CD4-positive, alpha-beta T cell treated with Interleukin-4 for 4 hours (primary cell): ENCODE data around the gene TSPAN3.

Source experiments
- DNase-seq: peaks from one replicate; pipeline ENCODE4 v3.0.0-alpha.2; 2020

TSPAN3 gene

DNA sequence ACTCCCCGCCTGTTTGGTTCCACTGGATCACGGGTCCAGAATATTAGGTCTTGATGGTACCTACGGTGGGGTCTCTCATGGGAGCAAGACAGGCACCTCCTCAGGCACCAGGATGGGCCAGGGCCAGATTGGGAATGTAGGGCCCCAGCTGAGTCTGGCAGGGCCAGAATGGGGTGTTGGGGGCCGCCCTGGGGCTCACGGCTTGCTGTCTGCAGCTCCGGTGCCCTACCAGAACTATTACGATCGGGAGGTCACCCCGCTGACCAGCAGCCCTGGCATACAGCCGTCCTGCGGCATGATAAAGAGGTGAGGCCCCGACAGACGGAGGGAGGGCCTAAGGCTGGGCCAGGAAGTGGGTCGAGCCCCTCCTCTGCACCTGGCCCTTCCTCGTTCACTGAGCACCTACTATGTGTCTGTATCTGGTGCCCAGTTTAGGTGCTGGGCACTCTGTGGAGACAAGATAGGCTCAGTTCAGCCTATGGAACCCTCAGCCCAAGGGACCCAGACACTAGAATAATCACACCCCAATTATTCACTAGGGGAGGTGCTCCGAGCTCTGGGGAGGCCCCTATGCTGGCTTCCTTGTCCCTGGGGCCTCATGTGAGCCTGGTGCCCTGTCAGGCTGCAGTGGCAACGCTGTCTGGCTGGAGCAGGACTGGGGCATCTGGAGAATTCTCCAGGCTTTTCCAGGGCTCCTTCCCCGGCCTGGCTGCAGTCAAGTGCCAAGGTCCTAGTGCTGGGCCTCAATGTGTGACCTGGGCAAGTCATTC is 38.1 kb downstream of the TSPAN3 start:
- no peak for DNase-seq

DNA sequence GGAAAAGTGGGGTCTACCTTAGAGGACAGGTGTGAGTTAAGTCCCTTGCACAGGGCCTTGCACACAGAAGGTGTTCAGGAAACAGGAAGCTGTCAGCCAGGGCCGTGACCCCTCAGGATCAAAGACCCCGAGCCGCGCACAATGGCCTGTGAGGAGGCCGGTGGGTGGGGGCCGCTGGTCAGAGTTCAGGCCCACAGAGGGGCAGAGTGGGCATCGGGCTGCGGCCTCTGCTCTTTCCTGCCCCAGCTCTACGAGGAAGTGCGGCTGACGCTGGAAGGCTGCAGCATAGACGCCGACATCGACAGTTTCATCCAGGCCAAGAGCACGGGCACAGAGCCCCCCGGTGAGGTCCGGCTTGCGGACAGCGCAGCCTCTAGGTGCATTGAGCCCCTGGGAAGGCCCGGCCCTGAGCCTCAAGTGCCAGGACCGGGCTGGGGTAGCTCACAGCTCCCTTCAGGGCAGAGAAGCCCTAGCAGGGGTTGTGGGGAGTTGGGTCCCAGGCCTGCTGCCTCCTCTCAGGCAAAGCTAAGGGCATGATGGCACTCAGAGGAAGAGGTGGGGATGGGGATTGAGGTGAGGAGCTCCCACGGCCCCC is 38.8 kb downstream of the TSPAN3 start:
- DNase-seq = no peak

DNA sequence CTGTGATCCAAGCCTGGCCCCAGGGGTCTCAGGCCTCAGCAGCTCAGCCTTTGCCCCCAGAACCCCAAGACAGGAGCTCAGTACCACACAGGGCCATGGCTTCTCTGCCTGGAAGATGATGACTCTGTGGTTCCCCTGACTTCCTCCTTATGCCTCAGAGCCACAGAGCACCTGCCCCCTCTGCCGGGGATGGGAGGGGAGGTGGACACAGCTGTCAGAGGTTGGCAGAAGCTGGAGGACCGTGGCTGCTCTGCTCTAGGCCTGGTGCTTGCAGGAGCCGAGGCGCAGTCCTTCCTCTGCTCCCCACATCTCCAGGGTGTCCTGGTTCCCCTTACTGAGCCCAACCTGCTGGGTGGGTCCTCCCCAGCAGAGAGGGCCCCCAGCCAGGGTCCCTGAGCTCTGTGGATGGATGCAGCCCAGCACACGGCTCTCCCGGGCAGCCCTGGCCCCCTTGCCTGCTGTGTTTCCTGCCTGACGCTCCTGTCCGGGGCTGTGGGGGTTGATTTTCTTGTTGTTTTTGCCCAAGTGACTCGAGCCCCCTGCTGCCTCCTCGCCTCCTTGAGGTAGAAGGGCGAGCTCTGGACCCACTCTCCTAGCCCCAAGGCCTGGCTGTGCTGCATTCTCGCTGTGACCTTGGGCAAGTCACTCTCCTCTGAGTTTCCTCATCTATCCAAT is 39.4 kb downstream of the TSPAN3 start:
- peak; percentile 14 for DNase-seq

DNA sequence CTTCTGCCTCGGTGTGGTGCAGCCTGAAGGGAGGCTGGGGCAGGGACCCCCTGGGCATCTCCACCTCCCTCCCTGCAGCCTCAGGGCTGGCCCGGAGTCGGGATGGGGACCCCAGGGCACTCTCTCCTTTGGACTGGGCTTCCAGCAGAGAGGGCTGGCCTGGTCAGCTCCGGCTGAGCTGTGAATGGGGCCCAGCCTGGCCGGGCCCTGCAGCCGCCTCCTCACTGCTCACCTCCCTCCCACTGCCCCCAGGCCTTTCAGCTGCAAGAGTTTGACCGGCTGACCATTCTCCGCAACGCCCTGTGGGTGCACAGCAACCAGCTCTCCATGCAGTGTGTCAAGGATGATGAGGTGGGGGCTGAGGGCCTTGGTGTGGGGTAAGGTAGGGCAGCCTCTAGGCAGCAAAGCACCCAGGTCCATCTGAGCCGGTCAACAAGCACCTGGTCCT is 40.0 kb downstream of the TSPAN3 start:
- no peak for DNase-seq

DNA sequence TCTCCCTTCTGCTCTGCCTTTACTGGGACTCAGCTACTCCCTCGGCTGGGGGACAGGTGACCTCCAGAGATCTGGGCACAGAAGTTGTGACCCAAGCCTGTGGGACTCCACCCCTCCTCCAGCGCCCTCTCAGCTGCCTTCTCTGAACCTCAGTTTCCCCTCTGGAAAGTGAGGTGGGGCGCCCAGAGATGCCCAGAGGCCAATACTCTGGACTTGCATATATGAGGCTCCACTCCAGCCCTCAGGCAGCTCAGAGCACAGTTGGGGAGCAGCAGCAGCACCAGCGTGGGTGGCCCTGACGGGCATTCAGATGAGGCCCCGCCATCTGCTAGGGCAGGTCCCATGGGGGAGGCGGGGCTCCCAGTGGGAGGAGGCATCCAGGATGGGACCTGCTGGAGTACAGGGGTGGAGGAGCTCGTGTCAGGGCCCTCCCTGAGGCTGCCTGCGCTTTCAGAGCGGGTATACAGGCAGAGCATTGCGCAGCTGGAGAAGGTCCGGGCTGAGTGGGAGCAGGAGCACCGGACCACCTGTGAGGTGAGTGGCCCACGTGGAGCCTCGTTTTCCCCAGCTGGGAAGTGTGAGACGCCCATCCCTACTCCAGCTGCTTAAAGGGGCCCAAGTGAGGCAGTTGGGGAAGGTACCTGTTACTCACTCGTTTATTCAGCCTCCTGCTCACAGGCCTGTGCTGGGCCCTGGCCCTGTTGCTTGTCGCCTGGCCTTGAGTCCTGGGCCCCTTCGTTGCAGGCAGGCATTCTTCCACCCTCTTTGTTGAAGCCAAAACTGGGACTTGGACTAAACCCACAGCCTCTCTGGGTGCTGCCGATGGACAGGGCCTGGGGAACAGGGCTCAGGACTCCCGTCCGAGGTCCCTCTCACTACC is 40.6 kb downstream of the TSPAN3 start:
- no peak for DNase-seq

DNA sequence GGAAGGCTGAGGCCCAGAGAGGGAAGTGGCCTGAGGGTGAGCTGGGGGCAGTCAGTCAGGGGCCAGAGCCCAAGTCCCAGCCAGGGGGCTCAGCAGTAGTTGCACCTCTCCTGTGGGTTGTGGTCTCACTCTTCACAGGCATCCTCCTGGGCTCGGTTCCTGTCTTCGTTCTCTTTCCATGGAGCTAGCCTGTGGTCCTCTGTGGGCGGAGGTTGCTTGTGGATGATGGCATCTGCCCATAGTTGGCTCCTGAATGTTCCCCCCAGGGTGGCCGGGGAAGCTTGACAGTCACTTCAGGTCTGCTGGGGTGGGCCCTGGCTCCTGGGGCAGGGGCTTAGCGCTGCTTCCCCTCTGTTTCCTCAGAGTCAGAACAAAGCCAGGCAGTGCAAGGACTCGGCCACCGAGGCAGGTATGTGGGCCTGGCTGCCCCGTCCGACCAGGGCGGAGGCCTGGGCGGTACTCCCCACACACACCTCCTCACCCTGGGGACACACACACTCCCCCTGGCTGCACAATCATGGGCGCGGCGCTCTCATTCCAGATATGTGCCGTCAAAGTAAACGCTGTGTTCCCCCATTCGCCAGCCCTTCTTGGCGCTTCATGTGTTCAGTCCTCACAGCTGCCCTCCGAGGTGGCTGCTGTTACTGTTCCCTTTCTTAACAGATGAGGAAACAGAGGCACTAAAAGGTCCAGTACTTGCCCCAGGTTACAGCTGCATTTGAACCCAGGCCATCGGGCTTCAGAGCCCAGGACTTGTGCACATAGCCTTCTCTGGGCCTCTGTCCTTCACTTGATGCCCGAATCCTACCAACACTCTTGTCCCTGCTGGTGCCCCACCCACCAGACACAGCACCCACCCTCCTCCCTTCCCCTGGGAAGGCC is 41.5 kb downstream of the TSPAN3 start:
- no peak for DNase-seq

DNA sequence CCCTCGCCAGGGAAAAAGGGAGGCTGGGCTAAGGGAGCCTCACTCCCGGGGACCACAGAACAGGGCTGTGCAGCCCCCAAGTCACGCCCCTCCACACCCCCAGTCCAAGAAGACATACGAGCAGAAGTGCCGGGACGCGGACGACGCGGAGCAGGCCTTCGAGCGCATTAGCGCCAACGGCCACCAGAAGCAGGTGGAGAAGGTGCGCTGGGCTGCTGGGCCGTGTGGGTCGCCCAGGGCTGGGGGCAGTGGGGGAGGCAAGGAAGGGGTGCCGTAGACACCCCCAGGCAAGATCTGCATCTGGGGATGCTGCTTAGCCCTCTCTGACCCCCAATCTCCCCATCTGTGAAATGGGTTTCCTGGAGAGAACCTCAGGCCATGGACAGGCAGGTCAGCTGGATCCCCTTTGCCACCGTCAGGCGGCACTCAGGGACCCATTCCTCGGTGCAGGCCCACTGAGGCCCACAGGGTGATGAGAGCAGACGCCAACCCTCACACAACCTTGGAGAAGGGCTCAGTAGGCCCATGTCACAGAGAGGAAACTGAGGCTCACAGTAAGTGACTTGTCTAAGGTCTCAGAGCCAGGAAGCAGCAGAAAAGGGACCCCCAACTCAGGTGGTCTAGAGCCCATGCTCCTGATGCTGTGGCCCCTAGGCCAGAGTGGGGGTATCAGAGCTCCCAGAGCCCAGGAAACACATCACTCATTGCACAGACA is 42.3 kb downstream of the TSPAN3 start:
- DNase-seq = no peak

DNA sequence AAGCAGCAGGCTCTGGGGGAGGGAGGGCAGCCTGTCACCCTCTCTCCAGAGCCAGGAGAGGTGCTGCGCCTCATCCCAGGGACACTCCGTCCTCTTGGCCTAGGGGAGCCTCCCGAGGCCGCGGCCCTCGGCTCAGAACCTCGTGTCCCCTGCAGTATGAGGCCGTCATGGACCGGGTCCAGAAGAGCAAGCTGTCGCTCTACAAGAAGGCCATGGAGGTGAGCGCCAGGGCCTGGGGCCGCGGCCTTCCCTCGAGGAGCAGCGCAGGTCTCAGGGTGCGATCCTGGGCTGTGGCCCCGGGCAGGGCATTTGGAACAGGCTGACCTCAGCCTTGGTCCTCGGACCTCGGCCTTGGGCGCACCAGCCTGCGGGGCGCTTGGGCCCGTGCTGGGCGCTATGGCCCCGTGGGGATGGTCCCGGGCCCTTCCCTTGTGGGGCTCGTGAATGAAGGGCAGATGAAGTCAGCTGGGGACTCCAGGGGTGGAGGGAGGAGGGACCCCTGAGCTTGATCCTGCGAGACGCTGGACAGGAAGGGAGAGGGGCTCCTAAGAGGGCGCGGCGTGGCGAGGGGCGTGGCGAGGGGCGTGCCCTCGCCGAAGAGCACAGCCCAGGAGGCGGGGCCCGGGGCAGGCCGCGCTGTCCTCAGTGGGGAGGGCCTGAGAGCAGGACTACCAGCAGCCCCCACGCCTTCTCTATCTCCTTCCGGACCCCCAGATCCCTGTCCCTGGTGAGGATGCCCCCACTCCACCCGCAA is 43.0 kb downstream of the TSPAN3 start:
- DNase-seq = no peak

DNA sequence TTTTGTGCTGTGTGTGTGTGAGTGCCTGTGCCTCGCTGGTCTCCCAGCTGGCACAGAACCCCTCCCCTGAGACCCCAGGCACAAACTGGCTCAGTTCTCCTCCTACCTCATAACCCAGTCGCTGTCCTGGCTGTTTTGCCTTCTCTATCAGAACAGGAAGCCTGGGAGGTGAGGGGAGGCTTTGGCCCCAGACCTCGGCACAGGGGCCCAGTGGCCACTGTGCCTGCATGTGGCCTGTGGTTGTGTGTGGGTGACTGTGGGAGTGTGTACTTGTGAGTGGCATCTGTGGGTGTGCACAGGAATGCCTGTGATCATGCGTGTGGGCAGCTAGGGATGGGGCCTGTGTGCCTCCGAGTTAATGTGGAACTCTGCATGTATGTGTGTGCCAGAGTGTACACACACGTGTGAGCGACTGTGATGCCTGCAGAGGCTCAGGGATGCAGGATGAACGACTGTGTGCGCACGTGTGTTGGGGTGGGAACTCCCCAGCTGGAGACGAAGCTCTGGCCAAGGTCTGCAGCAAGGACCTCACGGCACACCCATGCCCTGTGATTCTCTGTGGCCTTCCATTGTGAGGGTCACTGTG is 43.7 kb downstream of the TSPAN3 start:
- DNase-seq = no peak

DNA sequence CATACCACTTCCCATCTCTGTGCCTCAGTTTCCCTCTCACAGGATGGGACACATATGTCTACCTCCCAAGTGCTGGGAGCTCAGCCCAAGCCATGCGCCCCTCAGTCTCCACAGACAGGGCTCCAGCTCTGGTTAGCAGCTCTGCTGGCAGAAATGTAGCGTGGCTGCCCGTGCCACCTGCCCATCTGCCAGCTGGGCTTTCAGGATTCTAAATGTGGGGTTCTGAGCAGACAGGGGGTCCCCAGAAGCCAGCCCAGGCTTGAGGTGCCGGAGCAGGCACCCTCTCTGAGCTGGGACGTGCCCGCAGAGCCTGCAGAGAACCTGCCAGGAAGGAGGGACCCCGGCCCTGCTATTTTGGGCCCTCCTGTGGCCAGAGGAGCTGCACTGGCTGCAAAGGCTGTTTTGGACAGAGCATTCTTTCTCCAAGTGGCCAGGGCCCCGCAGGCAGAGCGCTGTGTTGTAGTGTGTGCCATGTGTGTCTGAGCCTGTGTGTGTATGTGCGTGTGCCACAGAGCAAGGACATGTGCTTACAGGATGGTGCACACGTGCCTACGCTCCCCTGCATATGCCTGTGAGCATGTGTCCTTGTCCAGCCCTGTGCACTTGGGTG is 44.3 kb downstream of the TSPAN3 start:
- no peak for DNase-seq

DNA sequence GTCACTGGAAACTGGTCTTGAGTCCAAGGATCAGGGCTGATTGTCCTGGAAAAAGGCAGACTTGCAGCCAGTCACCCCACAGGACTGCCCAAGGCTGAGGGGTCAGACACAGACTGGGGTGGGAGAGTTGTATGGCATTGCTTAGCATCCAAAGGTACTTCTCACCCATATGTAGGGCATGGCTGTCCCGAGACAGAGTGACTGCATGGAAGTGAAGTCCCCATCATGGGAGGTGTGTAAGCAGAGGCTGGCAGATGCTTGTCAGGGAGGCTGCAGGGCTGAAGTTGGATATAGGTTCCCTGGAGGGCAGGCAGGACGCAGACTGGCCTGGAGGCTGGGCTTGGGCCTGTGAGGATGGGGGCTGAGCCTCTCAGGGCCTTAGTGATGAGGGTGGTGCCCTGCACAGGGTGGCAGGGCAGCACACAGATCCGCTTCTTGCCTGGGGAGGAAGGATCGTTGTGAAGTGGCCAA is 44.9 kb downstream of the TSPAN3 start:
- no peak for DNase-seq

DNA sequence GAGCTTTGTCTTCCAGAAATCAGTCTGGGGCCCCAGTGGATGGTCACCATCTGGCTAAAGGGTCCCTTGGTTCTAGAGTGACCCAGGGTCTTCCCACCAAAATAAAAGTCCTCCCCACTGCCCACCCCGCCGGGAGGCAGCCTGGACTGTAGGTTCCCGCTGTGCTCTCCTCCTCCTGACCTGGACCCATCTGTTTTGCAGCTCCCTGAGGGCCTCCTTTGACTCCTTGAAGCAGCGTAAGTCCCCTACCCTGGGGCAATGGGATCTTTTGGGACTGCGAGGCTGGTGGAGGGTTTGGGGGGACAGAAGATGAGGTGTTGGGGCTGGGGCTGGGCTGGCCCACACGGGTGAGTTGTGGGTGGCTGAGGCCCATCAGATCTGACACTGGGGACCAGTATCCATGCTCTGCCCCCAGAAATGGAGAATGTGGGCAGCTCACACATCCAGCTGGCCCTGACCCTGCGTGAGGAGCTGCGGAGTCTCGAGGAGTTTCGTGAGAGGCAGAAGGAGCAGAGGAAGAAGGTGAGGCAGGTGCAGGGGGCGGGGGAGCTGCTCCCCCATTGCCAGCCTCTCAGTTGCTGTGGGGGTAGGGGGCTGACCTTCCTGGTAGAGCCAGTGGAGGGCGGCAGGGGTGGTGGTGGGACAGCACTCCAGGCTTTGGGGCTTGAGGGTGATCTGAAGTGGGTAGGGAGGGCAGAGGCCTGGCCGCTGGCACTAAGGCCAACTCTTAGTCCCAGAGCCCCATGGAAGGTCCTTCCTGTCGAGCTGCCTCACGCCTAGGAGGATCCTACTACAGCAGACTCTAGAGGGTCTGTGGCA is 45.6 kb downstream of the TSPAN3 start:
- no peak for DNase-seq

DNA sequence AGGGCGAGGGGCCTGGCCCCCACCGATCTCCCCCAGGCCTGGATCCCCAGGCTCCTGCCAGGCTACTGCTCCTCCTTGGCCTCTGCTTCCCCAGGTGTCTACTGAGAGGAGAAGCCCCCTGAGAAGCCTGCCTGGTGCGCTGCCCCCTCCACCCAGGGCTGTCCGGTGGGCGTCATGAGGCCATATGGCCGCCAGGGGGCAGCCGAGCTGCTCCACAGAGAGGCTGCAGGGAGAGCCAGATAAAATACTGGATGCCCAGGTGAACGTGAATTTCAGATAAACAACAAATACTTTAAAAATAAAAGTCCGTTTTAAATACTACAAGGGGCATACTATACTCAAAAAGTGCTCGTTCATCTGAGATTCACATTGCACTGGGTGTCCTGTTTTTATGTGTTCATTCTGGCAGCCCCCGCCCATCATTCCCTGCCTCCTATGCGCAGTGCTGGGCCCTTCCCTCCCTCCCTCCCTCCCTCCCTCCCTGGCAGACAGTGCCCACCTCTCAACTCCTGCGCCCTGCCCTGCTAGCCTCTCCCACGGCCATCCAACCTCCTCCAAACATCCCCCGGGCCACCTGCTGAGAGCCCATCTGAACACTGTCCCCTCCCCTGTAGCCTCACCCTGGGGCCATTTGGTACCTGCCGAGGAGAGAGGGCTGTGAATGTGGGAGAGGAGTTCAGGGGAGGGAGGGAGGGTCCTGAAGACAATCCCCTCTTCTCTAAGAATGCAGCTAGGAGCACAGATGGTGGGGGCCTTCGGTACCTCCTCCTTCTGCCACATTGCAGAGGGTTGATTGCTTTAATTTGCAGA is 46.4 kb downstream of the TSPAN3 start:
- DNase-seq = peak; percentile 42

DNA sequence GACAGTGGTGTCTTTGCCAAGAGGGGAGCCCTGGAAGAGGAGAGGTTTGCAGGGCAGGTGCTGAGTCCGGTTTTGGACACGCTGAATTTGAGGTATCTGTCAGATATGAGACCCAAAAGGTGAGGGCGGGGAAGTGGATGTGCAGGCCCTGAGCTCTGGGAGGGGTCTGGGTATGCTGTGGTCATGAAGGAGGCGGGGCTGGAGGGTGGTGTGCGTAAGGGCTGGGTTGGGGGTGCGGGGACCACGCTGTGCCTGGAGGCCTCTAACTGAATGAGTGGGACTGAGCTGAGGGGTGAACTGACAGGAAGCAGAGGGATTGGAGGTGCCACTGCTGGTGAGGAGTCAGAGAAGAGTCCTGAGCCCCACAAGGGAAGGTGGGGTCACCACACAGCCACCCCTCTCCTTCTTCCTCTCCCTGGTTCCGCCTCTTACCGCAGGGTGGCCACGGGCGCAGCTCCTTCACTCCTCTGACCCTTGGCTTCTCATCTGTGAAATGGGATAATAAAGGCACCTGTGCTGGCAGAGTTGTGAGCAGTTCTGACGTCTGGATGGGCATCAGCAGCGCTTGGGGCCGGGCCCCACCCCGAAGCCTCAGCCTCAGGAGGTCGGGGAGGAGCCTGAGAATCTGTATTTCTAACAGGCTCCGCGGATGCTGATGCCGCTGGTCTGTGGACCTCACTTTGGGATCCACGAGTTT is 47.2 kb downstream of the TSPAN3 start:
- DNase-seq = no peak

DNA sequence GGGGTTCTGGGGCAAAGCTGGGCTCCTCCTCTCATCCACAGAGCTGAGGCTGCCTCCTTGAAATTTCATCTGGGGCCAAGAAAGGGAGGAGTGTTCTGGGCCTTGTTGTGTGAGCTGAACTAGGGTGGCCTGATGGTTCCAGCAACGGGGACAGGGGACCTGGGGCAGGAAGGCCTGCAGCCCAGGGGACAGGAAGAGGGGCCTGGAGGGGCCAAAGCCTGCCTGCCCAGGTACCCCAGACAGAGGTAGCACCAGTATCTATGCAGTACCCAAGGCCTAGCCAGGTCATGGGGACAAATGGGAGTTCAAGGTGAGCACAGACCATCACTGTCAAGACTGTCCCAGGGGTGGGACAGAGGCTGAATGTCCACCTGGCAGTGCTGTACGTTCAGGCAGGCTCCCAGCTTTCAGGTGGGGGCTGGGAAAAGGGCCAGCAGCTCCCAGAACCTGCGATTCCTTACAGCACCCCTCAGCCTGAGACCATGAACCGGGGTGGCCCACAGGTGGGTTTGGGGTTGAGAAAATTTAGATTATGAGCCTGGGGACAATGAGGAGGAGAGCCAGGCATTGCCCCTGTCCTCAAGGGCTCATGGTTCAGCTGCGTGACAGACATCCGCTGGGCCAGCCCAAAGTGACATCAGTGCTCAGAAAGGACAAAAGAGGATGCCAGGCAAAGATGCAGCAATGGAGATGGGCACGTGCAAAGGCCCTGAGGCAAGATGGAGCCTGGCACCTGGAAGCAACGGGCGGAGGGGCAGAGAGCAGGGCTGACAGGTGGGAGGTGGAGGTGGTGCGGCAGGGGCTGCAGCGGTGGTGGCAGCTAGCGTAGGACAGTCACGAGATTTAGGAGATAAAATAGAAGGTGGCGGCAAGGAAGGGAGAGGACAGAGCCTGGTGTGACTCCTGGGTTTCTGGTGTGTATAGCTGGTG is 48.0 kb downstream of the TSPAN3 start:
- no peak for DNase-seq

DNA sequence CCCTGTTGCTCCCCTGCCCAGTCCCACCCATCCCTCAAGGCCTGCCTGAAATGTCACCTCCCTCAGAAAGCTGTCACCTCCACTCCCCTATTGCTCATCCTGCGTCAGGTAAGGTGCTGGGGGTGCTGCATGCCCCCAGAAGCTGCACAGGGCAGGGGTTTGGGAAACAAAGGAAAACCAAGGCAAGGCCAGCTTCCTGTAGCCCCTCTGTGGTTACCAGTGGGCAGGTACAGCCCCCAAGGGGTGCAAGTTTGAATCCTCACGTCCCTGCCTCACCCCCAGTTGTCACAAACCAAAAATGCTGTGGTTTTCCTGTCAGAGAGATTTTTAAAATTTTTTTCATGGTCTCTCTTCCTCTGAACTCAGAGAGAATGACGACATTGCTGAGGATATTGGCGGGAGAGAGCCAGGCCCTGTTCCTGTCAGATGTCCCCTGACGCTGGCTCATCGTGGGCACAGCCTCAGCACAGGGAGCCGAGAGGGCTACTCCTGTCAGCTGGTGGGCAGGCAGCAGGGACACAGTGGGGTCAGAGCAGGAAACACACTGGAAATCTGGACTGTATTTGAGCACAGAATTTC is 49.0 kb downstream of the TSPAN3 start:
- peak; percentile 63 for DNase-seq
